HG02642 (cell line): ENCODE data around the gene ANKRD35.
"Not testable (repeated sequence)": the region's sequence is repeated elsewhere in the genome, so short reads cannot be mapped to it uniquely, and the experiment has no call there.

ENCODE experiments used
- ATAC-seq: cut with Tn5 transposase; IDR thresholded peaks from one replicate; pipeline ENCODE4 v1.9.1; 2021; ENCODE audit warnings: mild to moderate bottlenecking; ENCODE audit not compliant: unreplicated experiment, poor library complexity

Gene ANKRD35

DNA sequence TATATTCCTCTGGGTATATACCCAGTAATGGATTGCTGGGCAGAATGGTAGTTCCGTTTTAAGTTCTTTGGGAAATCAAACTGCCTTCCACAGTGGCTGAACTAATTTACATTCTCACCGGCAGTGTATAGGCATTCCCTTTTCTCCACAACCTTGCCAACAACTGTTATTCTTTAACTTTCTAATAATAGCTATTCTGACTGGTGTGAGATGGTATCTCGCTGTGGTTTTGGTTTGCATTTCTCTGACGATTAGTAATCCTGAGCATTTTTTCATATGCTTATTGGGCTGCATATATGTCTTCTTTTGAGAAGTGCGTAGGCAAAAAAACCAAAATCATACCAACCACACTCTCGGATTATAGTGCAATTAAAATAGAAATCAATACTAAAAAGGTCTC lies 67.6 kb downstream of the ANKRD35 start:
- not testable (repeated sequence) for ATAC-seq
